GM06990 (cell line): ENCODE measurements around the gene RAP1GAP2.
"Not testable (repeated sequence)": the region's sequence is repeated elsewhere in the genome, so short reads cannot be mapped to it uniquely, and the experiment has no call there.

Experiments
- DNase-seq: peaks from one replicate; pipeline ENCODE4 v3.0.0-alpha.2; 2011; ENCODE audit not compliant: insufficient read length; ENCODE audit errors: extremely low read depth
- H3K27me3 ChIP-seq: replicated peaks from 2 replicates; pipeline ENCODE4 v1.6.0; 2011; ENCODE audit warnings: low read length; ENCODE audit not compliant: control insufficient read depth, insufficient read depth
- H3K36me3 ChIP-seq: 2 replicates; pipeline ENCODE4 v1.5.1; 2011; ENCODE audit warnings: low read length; ENCODE audit not compliant: control insufficient read depth, insufficient read depth
- H3K4me3 ChIP-seq: replicated peaks from 2 replicates; pipeline ENCODE4 v1.5.1; 2011; ENCODE audit warnings: low read depth, mild to moderate bottlenecking, control low read depth, low read length
- CTCF ChIP-seq: IDR thresholded peaks from 2 replicates; pipeline ENCODE4 v1.5.1; 2011; ENCODE audit warnings: low read length, control low read depth, mild to moderate bottlenecking, inconsistent platforms; ENCODE audit not compliant: insufficient read depth, poor library complexity, severe bottlenecking

The RAP1GAP2 gene

GRCh38 chr17:2777242-2777867 is 18.9 kb upstream of the RAP1GAP2 start:
- DNase-seq: no peak
- H3K27me3 ChIP-seq: peaks cover 1% of the 10 kb centered on the region
- no peak overlapping the region for H3K4me3 ChIP-seq
- no peaks in the 10 kb centered on the region for H3K36me3 ChIP-seq
- TF ChIP-seq CTCF: no peak

- Histone ChIP-seq H3K4me3 (no peak overlapping the region), H3K27me3 (peaks cover 1% of the 10 kb centered on the region), H3K36me3 (no peaks in the 10 kb centered on the region)
- DNase-seq: no peak
- TF ChIP-seq CTCF: no peak
Observed at GRCh38 chr17:2778489-2778888, 17.7 kb upstream of the RAP1GAP2 start.

- no peak for TF ChIP-seq CTCF
- H3K36me3 ChIP-seq: no peaks in the 10 kb centered on the region
- no peak for DNase-seq
- H3K27me3 ChIP-seq: peaks cover 1% of the 10 kb centered on the region
- H3K4me3 ChIP-seq: no peak overlapping the region
Observed at GRCh38 chr17:2779545-2779944, 16.7 kb upstream of the RAP1GAP2 start.

GRCh38 chr17:2780256-2780655 is 16.0 kb upstream of the RAP1GAP2 start:
- Histone ChIP-seq H3K4me3 (no peak overlapping the region), H3K36me3 (no peaks in the 10 kb centered on the region), H3K27me3 (peaks cover 1% of the 10 kb centered on the region)
- no peak for DNase-seq
- TF ChIP-seq CTCF: no peak

- Histone ChIP-seq H3K27me3 (peaks cover 1% of the 10 kb centered on the region), H3K36me3 (no peaks in the 10 kb centered on the region), H3K4me3 (no peak overlapping the region)
- no peak for DNase-seq
- TF ChIP-seq CTCF: no peak
Observed at GRCh38 chr17:2780931-2781454, 15.2 kb upstream of the RAP1GAP2 start.

GRCh38 chr17:2781598-2781997 is 14.6 kb upstream of the RAP1GAP2 start:
- DNase-seq, H3K36me3 ChIP-seq, H3K4me3 ChIP-seq, H3K27me3 ChIP-seq: not testable (repeated sequence)
